ENCODE results near the gene PLEKHA5.
A peak's percentile ranks its signal among the peaks of the same experiment; 100 is the strongest.

The PLEKHA5 gene

DNA sequence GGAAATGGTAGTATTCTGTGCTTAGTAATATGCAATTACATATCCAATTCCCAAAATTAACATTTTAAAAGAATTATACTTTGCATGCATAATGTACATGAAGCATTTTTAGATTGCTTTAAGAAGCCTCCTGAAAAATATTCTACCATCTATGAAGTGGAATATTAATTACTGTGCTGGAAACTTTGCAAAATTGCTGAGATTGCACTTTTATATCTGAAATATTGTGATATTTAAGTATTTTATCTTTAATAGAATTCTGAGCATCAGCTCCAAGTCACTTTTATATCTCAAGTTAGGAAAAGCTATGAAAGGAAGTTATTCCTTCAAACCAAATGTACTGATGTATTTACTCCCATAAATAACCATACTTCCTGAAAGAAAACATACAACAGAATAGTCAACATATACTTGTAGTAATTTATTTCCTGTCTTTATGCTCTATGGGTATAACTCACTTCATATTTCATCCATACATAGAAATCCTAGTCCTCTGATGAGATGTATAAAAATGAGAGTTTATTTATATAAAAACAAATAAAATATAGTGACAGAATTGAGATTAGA, 152.7 kb downstream of the PLEKHA5 start:
- TF ChIP-seq, protein P1, sequence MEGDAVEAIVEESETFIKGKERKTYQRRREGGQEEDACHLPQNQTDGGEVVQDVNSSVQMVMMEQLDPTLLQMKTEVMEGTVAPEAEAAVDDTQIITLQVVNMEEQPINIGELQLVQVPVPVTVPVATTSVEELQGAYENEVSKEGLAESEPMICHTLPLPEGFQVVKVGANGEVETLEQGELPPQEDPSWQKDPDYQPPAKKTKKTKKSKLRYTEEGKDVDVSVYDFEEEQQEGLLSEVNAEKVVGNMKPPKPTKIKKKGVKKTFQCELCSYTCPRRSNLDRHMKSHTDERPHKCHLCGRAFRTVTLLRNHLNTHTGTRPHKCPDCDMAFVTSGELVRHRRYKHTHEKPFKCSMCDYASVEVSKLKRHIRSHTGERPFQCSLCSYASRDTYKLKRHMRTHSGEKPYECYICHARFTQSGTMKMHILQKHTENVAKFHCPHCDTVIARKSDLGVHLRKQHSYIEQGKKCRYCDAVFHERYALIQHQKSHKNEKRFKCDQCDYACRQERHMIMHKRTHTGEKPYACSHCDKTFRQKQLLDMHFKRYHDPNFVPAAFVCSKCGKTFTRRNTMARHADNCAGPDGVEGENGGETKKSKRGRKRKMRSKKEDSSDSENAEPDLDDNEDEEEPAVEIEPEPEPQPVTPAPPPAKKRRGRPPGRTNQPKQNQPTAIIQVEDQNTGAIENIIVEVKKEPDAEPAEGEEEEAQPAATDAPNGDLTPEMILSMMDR (IDR thresholded peaks at IDR 0.05; ENCODE audit: borderline replicate concordance, control extremely low read depth, extremely low read depth, insufficient read depth, missing control alignments), result no peak
- no peak for DNase-seq (ENCODE audit: low spot score)
- in situ Hi-C loops (cut with MboI; ENCODE audit: low sequenced_read_pairs, unreplicated experiment), result no loop called here

- in situ Hi-C loops (cut with MboI; ENCODE audit: low sequenced_read_pairs, unreplicated experiment), result no loop called here
- TF ChIP-seq, protein P1 (IDR thresholded peaks at IDR 0.05; ENCODE audit: borderline replicate concordance, control extremely low read depth, extremely low read depth, insufficient read depth, missing control alignments), result no peak
- DNase-seq (ENCODE audit: low spot score), result no peak
These were observed 155.1 kb downstream of the PLEKHA5 start for GRCh38 chr12:19284658-19285057.

DNA sequence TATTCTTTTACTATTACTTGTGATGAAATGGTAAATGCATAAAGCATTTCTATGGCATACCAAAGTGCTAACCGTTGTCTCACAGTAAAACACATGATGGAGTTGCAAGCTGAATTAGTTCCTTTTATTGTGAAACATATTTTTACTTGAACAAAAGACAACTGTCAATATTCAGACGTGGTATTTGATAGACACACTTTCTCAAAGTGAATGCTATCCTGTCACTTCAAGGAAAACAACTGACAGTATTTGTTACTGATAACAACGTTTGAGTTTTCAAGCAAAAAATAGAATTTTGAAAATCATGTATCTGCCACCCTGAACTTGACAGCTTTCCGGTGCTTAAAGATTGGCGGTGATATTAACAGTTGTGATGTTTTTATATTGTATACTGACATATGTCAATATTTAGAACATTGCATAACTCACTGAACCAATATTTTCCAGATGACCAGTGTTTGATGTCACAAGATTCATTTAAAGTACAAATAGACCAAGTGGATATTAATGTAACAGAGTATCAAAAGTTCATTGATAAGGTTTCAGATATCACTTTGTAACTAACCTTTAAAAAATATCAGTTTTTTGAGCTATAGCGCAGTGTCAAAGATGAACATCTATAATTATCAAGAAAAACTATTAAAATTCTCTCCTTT, 156.4 kb downstream of the PLEKHA5 start:
- no peak for DNase-seq (ENCODE audit: low spot score)
- TF ChIP-seq, protein P1 (IDR thresholded peaks at IDR 0.05; ENCODE audit: borderline replicate concordance, control extremely low read depth, extremely low read depth, insufficient read depth, missing control alignments), result no peak
- in situ Hi-C loops (cut with MboI; ENCODE audit: low sequenced_read_pairs, unreplicated experiment), result no loop called here

GRCh38 chr12:19287302-19287701, 157.8 kb downstream of the PLEKHA5 start:
- DNase-seq (ENCODE audit: low spot score), result no peak
- TF ChIP-seq, protein P1 (IDR thresholded peaks at IDR 0.05; ENCODE audit: borderline replicate concordance, control extremely low read depth, extremely low read depth, insufficient read depth, missing control alignments), result no peak
- in situ Hi-C loops (cut with MboI; ENCODE audit: low sequenced_read_pairs, unreplicated experiment), result no loop called here

DNA sequence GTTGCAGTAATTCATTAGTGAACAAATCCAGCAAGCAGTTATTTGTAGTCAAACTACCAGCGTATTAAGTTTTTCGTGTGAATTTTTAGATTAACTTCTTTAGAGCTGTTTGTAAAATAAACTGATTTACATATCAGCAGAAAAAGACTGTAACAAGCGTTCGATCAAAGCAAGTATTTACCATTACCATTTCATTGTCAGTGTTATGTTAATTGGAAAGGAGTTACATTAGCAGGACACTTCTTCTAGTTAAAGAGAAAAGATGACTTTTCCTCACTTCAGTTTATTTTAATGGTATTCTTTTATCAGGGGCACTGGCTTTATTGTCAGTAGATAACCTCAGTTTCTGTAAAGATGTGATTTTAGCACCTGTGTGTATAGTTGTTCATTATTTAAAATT, 158.6 kb downstream of the PLEKHA5 start:
- DNase-seq (ENCODE audit: low spot score), result no peak
- TF ChIP-seq, protein P1 (IDR thresholded peaks at IDR 0.05; ENCODE audit: borderline replicate concordance, control extremely low read depth, extremely low read depth, insufficient read depth, missing control alignments), result no peak
- in situ Hi-C loops (cut with MboI; ENCODE audit: low sequenced_read_pairs, unreplicated experiment), result no loop called here

- TF ChIP-seq, protein P1 (IDR thresholded peaks at IDR 0.05; ENCODE audit: borderline replicate concordance, control extremely low read depth, extremely low read depth, insufficient read depth, missing control alignments), result peak; percentile 30
- in situ Hi-C loops (cut with MboI; ENCODE audit: low sequenced_read_pairs, unreplicated experiment), result no loop called here
- DNase-seq (ENCODE audit: low spot score), result peak; percentile 35
These were observed 159.2 kb downstream of the PLEKHA5 start for GRCh38 chr12:19288603-19289244.
